ENCODE results near the gene SELENON. TPM values are rescaled to one million over a fixed set of nuclear protein-coding genes. Genes with fewer than 3 reads are reported as not detected.

SELENON gene
- total RNA-seq, 1 experiment from 2014 or later = 57.2 TPM

DNA sequence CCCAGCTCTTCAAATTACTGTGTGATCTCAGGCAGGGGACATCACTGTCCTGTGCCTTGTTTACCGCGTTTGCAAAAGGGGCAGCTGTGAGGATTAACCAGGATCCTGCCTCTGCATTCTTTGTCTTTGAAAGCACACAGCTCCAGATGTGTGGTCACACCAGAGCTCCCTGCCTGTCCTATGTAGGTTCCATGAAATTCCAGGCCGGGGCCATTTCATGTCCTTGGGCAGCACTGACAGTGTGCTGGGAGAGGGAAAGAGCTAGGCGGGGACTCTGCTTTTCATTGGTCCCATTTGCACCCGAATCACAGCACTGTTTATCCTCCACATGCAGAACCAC lies 42.2 kb upstream of the SELENON start:
- ChIA-PET POLR2A (no interaction called here), CTCF (no interaction called here)
- in situ Hi-C loops (cut with HindIII; ENCODE audit: low pct_unique_long_range_greater_than_20kb, low sequenced_read_pairs) (no loop called here), intact Hi-C loops (cut with micrococcal nuclease; ENCODE audit: unreplicated experiment) (no loop called here)
- no TSS peak for BruUV-seq (replicated peaks)
- no peak overlapping the region for H3K4me3 ChIP-seq (ENCODE audit: low read depth in 2 of 2, low read length in 2 of 2)
- no peak for DNase-seq (ENCODE audit: low read depth, low spot score)
- no peaks in the 10 kb centered on the region for H3K9me3 ChIP-seq (ENCODE audit: control insufficient read depth, insufficient read depth, low read depth, low read length)
- ATAC-seq = no peak
- H3K27me3 ChIP-seq (ENCODE audit: control insufficient read depth, insufficient read depth, low read length) = peaks cover 4% of the 10 kb centered on the region; the same call in 1 of the 2 replicates
- H3K4me1 ChIP-seq (ENCODE audit: control insufficient read depth, insufficient read depth, low read length) = no peaks in the 10 kb centered on the region
- no peak for TF ChIP-seq POLR2AphosphoS5 (IDR thresholded peaks at IDR 0.05; ENCODE audit: low read depth, low read length)
- no peak for TF ChIP-seq TCF7L2 (IDR thresholded peaks at IDR 0.05; ENCODE audit: low read depth, low read length)
- TF ChIP-seq CTCF (IDR thresholded peaks at IDR 0.05) = no peak
- TF ChIP-seq, protein P1, sequence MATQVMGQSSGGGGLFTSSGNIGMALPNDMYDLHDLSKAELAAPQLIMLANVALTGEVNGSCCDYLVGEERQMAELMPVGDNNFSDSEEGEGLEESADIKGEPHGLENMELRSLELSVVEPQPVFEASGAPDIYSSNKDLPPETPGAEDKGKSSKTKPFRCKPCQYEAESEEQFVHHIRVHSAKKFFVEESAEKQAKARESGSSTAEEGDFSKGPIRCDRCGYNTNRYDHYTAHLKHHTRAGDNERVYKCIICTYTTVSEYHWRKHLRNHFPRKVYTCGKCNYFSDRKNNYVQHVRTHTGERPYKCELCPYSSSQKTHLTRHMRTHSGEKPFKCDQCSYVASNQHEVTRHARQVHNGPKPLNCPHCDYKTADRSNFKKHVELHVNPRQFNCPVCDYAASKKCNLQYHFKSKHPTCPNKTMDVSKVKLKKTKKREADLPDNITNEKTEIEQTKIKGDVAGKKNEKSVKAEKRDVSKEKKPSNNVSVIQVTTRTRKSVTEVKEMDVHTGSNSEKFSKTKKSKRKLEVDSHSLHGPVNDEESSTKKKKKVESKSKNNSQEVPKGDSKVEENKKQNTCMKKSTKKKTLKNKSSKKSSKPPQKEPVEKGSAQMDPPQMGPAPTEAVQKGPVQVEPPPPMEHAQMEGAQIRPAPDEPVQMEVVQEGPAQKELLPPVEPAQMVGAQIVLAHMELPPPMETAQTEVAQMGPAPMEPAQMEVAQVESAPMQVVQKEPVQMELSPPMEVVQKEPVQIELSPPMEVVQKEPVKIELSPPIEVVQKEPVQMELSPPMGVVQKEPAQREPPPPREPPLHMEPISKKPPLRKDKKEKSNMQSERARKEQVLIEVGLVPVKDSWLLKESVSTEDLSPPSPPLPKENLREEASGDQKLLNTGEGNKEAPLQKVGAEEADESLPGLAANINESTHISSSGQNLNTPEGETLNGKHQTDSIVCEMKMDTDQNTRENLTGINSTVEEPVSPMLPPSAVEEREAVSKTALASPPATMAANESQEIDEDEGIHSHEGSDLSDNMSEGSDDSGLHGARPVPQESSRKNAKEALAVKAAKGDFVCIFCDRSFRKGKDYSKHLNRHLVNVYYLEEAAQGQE (IDR thresholded peaks at IDR 0.05; ENCODE audit: insufficient read depth in 1 of 2, low read depth in 2 of 2, low read length in 1 of 2) = no peak
- TF ChIP-seq SIN3A (IDR thresholded peaks at IDR 0.05; ENCODE audit: borderline replicate concordance, insufficient read depth, low read depth, low read length) = no peak
- no peak overlapping the region for H3K27ac ChIP-seq (ENCODE audit: low read length)
- H3K36me3 ChIP-seq (ENCODE audit: control insufficient read depth, insufficient read depth, low read length) = no peaks in the 10 kb centered on the region

DNA sequence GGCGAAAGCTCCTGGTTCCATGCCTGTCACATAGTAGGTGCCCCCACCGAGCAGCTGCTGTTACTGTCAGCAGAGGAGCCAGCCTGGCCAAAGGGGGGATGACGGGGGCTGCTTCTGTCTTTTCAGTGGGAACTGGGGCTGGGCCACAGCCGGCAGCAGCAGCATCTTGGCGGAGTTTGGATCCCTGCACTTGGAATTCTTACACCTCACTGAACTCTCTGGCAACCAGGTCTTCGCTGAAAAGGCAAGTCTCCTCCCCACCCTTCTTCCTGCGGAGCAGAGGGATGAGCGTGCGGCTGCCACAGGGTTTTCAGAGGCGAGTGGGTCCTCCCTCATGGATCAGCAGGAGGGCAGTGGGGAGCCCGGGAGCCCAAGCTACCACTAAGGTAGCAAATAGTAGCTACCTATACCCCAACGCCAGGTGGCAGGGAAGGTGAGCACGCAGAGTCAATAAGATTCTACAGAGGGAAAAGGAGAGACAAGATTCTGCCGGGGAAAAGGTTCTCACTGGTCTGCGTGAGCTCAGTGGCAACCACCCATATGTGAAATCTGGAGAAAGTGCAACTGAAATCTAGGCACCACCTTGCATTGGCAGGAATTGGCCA lies 41.4 kb upstream of the SELENON start:
- TF ChIP-seq POLR2AphosphoS5 (IDR thresholded peaks at IDR 0.05; ENCODE audit: low read depth, low read length) (no peak), TCF7L2 (IDR thresholded peaks at IDR 0.05; ENCODE audit: low read depth, low read length) (no peak), SIN3A (IDR thresholded peaks at IDR 0.05; ENCODE audit: borderline replicate concordance, insufficient read depth, low read depth, low read length) (no peak), CTCF (IDR thresholded peaks at IDR 0.05) (no peak)
- TF ChIP-seq, protein P1 (IDR thresholded peaks at IDR 0.05; ENCODE audit: insufficient read depth in 1 of 2, low read depth in 2 of 2, low read length in 1 of 2) = no peak
- intact Hi-C loops (cut with micrococcal nuclease; ENCODE audit: unreplicated experiment) = no loop called here
- no peak for ATAC-seq
- POLR2A ChIA-PET = no interaction called here
- Histone ChIP-seq H3K36me3 (ENCODE audit: control insufficient read depth, insufficient read depth, low read length) (no peaks in the 10 kb centered on the region), H3K9me3 (ENCODE audit: control insufficient read depth, insufficient read depth, low read depth, low read length) (no peaks in the 10 kb centered on the region), H3K4me3 (ENCODE audit: low read depth in 2 of 2, low read length in 2 of 2) (no peak overlapping the region), H3K4me1 (ENCODE audit: control insufficient read depth, insufficient read depth, low read length) (no peaks in the 10 kb centered on the region), H3K27ac (ENCODE audit: low read length) (no peak overlapping the region), H3K27me3 (ENCODE audit: control insufficient read depth, insufficient read depth, low read length) (0 out of 2 replicates have a peak, but pooled peaks cover 2% of the 10 kb centered on the region)
- CTCF ChIA-PET = no interaction called here
- BruUV-seq (replicated peaks) = no TSS peak
- DNase-seq (ENCODE audit: low read depth, low spot score) = no peak
- in situ Hi-C loops (cut with HindIII; ENCODE audit: low pct_unique_long_range_greater_than_20kb, low sequenced_read_pairs) = no loop called here
